ENCODE measurements around the gene MYMX. TPM values are rescaled to one million over a fixed set of nuclear protein-coding genes. Genes with fewer than 3 reads are reported as not detected.

Gene MYMX
- total and polyA plus RNA-seq, 4 donors, result 0.21 TPM; not detected in 3

GRCh38 chr6:44199883-44200282 lies 16.8 kb upstream of the MYMX start:
- no peak for TF ChIP-seq CTCF (IDR thresholded peaks at IDR 0.05; ENCODE audit: control extremely low read depth, extremely low read depth)
- ATAC-seq (ENCODE audit: insufficient read depth, low FRiP score) (no peak), DNase-seq (no peak)
- Histone ChIP-seq H3K27ac (ENCODE audit: low read depth in 1 of 2, low read length in 1 of 2) (no peak overlapping the region), H3K9me3 (ENCODE audit: control insufficient read depth in 4 of 4, insufficient read depth in 3 of 4, low read length in 3 of 4) (no peaks in the 10 kb centered on the region), H3K9ac (ENCODE audit: insufficient read depth in 1 of 2, low read length in 2 of 2) (no peak overlapping the region), H3K27me3 (ENCODE audit: control insufficient read depth in 3 of 3, insufficient read depth in 3 of 3, low read length in 2 of 3) (no peaks in the 10 kb centered on the region), H3K36me3 (ENCODE audit: control insufficient read depth in 4 of 4, insufficient read depth in 4 of 4, low read length in 4 of 4) (no peaks in the 10 kb centered on the region), H3K4me3 (no peak overlapping the region), H3K4me1 (ENCODE audit: control insufficient read depth in 5 of 5, insufficient read depth in 5 of 5, low read length in 5 of 5) (peaks cover 0 to 3% (median 0%) of the 10 kb centered on the region in 5 donors)
- 92 to 96% methylated on average over 4 of the region's 4 CpGs for WGBS, 2 donors

- Histone ChIP-seq H3K4me1 (ENCODE audit: control insufficient read depth in 5 of 5, insufficient read depth in 5 of 5, low read length in 5 of 5) (peaks cover 0 to 3% (median 0%) of the 10 kb centered on the region in 5 donors), H3K27me3 (ENCODE audit: control insufficient read depth in 3 of 3, insufficient read depth in 3 of 3, low read length in 2 of 3) (no peaks in the 10 kb centered on the region), H3K9me3 (ENCODE audit: control insufficient read depth in 4 of 4, insufficient read depth in 3 of 4, low read length in 3 of 4) (no peaks in the 10 kb centered on the region), H3K36me3 (ENCODE audit: control insufficient read depth in 4 of 4, insufficient read depth in 4 of 4, low read length in 4 of 4) (no peaks in the 10 kb centered on the region), H3K27ac (ENCODE audit: low read depth in 1 of 2, low read length in 1 of 2) (no peak overlapping the region), H3K4me3 (no peak overlapping the region), H3K9ac (ENCODE audit: insufficient read depth in 1 of 2, low read length in 2 of 2) (no peak overlapping the region)
- DNase-seq (no peak), ATAC-seq (ENCODE audit: insufficient read depth, low FRiP score) (no peak)
- 89 to 94% methylated on average over 3 of the region's 3 CpGs for WGBS, 2 donors
- no peak for TF ChIP-seq CTCF (IDR thresholded peaks at IDR 0.05; ENCODE audit: control extremely low read depth, extremely low read depth)
Measured at GRCh38 chr6:44201200-44201599, 15.5 kb upstream of the MYMX start.

- Histone ChIP-seq H3K4me1 (ENCODE audit: control insufficient read depth in 5 of 5, insufficient read depth in 5 of 5, low read length in 5 of 5) (peaks cover 0 to 3% (median 0%) of the 10 kb centered on the region in 5 donors), H3K4me3 (no peak overlapping the region), H3K36me3 (ENCODE audit: control insufficient read depth in 4 of 4, insufficient read depth in 4 of 4, low read length in 4 of 4) (no peaks in the 10 kb centered on the region), H3K27me3 (ENCODE audit: control insufficient read depth in 3 of 3, insufficient read depth in 3 of 3, low read length in 2 of 3) (no peaks in the 10 kb centered on the region), H3K9ac (ENCODE audit: insufficient read depth in 1 of 2, low read length in 2 of 2) (no peak overlapping the region), H3K27ac (ENCODE audit: low read depth in 1 of 2, low read length in 1 of 2) (no peak overlapping the region), H3K9me3 (ENCODE audit: control insufficient read depth in 4 of 4, insufficient read depth in 3 of 4, low read length in 3 of 4) (no peaks in the 10 kb centered on the region)
- ATAC-seq (ENCODE audit: insufficient read depth, low FRiP score) (no peak), DNase-seq (no peak)
- 80 to 88% methylated on average over 11 of the region's 11 CpGs for WGBS, 2 donors
- no peak for TF ChIP-seq CTCF (IDR thresholded peaks at IDR 0.05; ENCODE audit: control extremely low read depth, extremely low read depth)
Measured at GRCh38 chr6:44201638-44202303, 15.0 kb upstream of the MYMX start.
